Dedifferentiated amniotic fluid mesenchymal stem cell (primary cell): ENCODE measurements around the gene AUTS2.
"Not testable (repeated sequence)": the region's sequence is repeated elsewhere in the genome, so short reads cannot be mapped to it uniquely, and the experiment has no call there.

ENCODE experiments used
- DNase-seq: peaks from one replicate; pipeline ENCODE4 v3.0.0-alpha.2; 2016; ENCODE audit errors: extremely low spot score

AUTS2 gene

GRCh38 chr7:70242826-70243225, 644.6 kb downstream of the AUTS2 start:
- DNase-seq: no peak

GRCh38 chr7:70243443-70243842, 645.2 kb downstream of the AUTS2 start:
- no peak for DNase-seq

- no peak for DNase-seq
Observed at GRCh38 chr7:70257921-70258320, 659.6 kb downstream of the AUTS2 start.

- no peak for DNase-seq
Observed at GRCh38 chr7:70259502-70259901, 661.2 kb downstream of the AUTS2 start.

- DNase-seq: no peak
Observed at GRCh38 chr7:70263471-70264255, 665.4 kb downstream of the AUTS2 start.

- DNase-seq: no peak
Observed at GRCh38 chr7:70266186-70266585, 667.9 kb downstream of the AUTS2 start.

- no peak for DNase-seq
Observed at GRCh38 chr7:70267381-70268120, 669.3 kb downstream of the AUTS2 start.

GRCh38 chr7:70268179-70268578, 669.9 kb downstream of the AUTS2 start:
- no peak for DNase-seq

- no peak for DNase-seq
Observed at GRCh38 chr7:70270149-70270548, 671.9 kb downstream of the AUTS2 start.

- DNase-seq: no peak
Observed at GRCh38 chr7:70271617-70272081, 673.4 kb downstream of the AUTS2 start.

- DNase-seq: not testable (repeated sequence)
Observed at GRCh38 chr7:70275570-70275969, 677.3 kb downstream of the AUTS2 start.

- no peak for DNase-seq
Observed at GRCh38 chr7:70285187-70285586, 686.9 kb downstream of the AUTS2 start.

GRCh38 chr7:70285854-70286253, 687.6 kb downstream of the AUTS2 start:
- DNase-seq: no peak

- DNase-seq: no peak
Observed at GRCh38 chr7:70288781-70289456, 690.6 kb downstream of the AUTS2 start.

GRCh38 chr7:70292716-70293115, 694.4 kb downstream of the AUTS2 start:
- no peak for DNase-seq

GRCh38 chr7:70294211-70294911, 696.1 kb downstream of the AUTS2 start:
- DNase-seq: no peak

GRCh38 chr7:70298780-70299471, 700.7 kb downstream of the AUTS2 start:
- no peak for DNase-seq

GRCh38 chr7:70299472-70299807, 701.2 kb downstream of the AUTS2 start:
- DNase-seq: no peak

GRCh38 chr7:70301673-70302185, 703.5 kb downstream of the AUTS2 start:
- DNase-seq: no peak

- no peak for DNase-seq
Observed at GRCh38 chr7:70303309-70303708, 705.0 kb downstream of the AUTS2 start.

GRCh38 chr7:70303780-70304179, 705.5 kb downstream of the AUTS2 start:
- no peak for DNase-seq
